Smooth muscle cell of trachea (primary cell): ENCODE measurements around the gene FZD10. TPM values are rescaled to one million over a fixed set of nuclear protein-coding genes. Genes with fewer than 3 reads are reported as not detected.

Experiments
- total RNA-seq: library from RNA; depleted of rRNA; stranded (reverse); fragments of >200 nt; gene quantifications from 2 replicates; pipeline ENCODE4 v1.2.1, GENCODE V29; 2014

FZD10 gene
- not detected in 2 replicates for total RNA-seq

DNA sequence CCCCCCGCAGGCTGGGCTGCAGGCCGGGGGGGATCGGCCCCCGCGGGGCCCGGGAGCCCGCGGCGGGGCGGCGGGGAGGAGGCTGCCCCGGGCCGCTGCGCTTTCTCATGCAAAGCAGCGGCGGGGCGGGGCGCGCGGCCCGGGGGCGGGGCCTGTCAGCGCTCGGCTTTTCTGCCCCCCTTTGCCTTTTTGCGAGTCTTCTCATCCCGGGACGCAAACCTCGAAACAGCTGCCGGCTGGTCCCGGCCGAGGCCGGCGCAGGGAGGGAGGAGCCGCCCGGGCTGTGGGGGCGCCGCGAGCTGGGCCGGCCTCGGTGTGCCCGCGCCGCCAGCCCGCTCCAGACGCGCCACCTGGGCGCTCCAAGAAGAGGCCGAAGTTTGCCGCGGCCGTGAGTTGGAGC, at the start of gene FZD10:
FZD10 (plus strand) TSS at position 198 of the 400 bp plus-strand sequence. CDS start 479 bp downstream, outside the sequence.

Other genes starting within 250 kb of the FZD10 start
- 0.17 TPM in 1 of 2 replicates, not detected in the other for gene PIWIL1, start 175.4 kb downstream of the FZD10 start, total RNA-seq